Measurements from ENCODE around the gene TRIM10.
"Not testable (repeated sequence)": the region's sequence is repeated elsewhere in the genome, so short reads cannot be mapped to it uniquely, and the experiment has no call there.

The TRIM10 gene

GRCh38 chr6:30171677-30172471 is 10.9 kb upstream of the TRIM10 start:
- no peak for DNase-seq

GRCh38 chr6:30169658-30170614 is 8.9 kb upstream of the TRIM10 start:
- DNase-seq = no peak

- DNase-seq = no peak
Measured at GRCh38 chr6:30168741-30169140, 7.7 kb upstream of the TRIM10 start.

DNA sequence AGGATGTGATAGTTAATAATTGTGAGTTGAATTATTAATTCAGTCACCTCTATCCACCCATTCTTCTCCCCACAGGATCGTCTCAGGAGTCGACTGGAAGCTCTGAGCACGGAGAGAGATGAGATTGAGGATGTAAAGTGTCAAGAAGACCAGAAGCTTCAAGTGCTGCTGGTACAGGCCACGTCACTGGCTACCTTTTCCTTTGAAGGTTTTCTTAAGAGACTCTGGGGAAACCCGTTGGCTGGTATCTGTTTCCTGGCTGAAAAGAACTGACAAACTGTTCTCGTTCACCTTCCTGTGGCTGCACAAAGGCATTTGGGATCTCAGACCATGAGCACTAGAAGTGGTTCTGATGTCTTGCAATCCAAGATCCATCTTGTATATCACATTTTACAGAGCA is 6.1 kb upstream of the TRIM10 start:
- DNase-seq = no peak

DNA sequence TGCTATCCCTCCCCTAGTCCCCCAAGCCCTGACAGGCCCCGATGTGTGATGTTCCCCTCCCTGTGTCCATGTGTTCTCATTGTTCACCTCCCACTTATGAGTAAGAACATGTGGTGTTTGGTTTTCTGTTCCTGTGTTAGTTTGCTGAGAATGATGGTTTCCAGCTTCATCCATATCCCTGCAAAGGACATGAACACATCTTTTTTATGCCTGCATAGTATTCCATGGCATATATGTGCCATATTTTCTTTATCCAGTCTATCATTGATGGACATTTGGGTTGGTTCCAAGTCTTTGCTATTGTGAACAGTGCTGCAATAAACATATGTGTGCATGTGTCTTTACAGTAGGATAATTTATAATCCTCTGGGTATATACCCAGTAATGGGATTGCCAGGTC is 4.2 kb upstream of the TRIM10 start:
- DNase-seq = not testable (repeated sequence)

- no peak for DNase-seq
Measured at GRCh38 chr6:30164714-30165113, 3.7 kb upstream of the TRIM10 start.

DNA sequence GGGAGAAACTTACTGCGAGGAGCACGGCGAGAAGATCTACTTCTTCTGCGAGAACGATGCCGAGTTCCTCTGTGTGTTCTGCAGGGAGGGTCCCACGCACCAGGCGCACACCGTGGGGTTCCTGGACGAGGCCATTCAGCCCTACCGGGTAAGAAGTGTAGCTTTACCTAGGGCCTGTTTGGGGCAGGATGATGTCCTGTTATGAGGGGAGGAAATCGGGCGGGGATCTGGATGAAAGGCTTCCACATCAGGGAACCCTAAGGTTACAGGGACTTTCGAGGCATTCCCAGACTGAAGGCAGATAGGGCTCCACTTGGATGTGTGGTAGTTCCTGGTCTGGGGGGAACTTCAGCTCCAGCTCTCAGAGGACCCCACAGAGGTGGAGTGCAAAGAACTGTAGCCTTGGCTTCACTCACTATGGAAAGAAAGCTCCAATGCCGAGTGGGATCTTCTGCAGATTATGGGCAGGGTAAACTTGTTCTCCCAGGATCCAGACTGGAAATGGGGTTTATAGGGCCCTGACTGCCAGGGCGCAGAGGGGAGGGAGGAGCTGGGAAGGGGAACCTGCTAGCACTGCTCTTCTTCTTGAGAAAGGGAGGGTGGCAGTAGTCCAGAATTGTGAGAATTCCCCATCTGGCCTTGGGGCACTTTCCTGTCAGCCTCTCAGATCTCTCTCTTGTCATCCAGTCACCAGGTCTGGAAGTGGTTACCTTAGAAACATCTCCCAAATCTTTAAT is 3.1 kb upstream of the TRIM10 start:
- no peak for DNase-seq

DNA sequence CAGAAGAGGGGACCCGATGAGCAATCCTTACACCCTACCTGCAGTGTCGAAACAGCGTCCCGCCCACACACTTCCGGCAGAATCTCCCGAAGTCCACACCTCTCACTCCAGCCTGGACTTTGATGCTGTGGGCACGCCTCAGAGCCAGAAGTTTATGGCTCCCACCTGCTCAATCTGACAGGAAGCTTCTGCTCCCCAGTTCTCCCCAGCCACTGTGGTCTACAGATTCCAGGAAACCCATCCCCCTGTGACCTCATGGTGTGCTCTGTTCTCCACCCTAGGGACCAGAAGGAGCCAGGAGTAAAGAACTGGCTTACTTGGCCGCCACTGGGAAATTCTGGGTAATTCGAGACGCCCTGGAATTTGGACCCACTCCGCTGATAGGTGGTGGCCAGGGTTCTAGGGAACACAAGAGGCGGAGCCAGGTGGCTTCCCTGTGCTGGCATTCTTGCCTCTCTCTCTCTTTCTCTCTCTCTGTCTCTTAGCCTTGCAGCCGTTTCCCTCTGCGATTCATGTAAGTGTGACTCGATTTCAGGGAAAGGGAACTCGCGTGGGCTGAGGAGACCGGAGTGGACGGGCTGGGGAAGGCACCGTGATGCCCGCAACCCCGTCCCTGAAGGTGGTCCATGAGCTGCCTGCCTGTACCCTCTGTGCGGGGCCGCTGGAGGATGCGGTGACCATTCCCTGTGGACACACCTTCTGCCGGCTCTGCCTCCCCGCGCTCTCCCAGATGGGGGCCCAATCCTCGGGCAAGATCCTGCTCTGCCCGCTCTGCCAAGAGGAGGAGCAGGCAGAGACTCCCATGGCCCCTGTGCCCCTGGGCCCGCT is 2.3 kb upstream of the TRIM10 start, which contains the start of gene TRIM15:
TSS of gene TRIM15 (plus strand) at position 457 of the 828 bp plus-strand sequence. CDS start at position 596, 139 bp downstream.
- no peak for DNase-seq

GRCh38 chr6:30162265-30163089 is 1.5 kb upstream of the TRIM10 start:
- no peak for DNase-seq

GRCh38 chr6:30160008-30160784 is 815 bp downstream of the TRIM10 start:
- DNase-seq = no peak

DNA sequence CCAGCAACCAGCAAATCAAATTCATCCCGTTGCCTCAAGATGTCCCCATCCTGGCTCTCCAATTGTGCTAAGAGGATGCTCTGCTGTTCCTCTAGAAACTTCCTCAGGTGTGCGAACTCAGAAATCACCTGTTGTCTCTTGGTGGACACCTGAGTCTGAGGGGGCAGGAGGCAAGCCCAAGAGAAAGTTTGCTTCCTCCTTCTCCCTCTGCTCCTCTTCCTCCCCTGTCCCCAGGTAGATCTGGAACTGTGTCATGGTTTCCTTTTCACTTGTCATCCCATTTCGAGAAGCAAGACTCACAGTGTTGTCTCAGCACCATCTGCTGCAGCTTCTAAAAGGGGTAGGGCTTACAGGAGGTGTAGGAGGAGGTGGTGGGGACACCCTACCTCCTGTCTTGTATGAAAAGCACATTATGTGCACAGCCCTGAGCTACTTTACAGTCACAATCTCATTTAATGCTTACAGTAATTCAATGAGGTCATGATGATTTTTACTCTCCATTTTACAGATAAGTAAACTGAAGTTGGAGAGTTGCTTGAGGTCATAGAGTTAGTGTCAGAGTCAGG is 2.5 kb downstream of the TRIM10 start:
- DNase-seq = no peak

- DNase-seq = no peak
Measured at GRCh38 chr6:30157999-30158398, 3.0 kb downstream of the TRIM10 start.

- no peak for DNase-seq
Measured at GRCh38 chr6:30157581-30157980, 3.4 kb downstream of the TRIM10 start.

GRCh38 chr6:30156774-30157173 is 4.2 kb downstream of the TRIM10 start:
- no peak for DNase-seq

GRCh38 chr6:30156262-30156599 is 4.8 kb downstream of the TRIM10 start:
- no peak for DNase-seq

DNA sequence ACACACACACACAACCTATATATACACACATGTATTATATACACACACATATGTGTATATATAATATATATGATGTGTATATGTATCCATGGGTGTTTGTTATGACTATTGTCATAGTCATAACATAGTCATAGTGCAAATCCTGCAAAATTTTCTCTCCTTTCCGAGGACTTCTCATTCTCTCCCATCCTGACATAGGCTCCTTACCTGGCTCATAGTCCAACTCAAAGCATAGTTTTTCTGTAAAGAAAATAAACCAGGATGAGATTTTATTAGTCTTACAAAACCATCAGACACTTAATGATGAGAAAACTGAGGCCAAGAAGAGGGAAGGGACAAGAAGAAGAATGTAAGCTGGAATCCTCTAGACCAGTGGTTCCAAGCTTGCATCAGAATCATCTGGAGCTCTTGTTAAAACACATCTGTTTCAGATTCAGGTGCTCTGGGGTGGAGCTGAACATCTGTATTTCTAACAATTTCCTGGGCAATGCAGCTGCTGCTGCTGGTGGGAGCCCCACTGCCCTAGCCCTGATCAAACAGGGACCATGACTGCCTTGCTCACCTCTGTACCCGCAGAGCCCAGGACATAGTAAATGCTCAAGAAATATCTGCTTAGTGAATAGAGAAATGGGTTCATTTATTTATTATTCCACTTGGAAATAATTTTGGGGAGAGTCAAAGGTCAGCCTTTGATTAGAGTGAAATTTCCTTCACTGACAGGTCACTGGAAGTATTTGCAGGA is 5.3 kb downstream of the TRIM10 start:
- DNase-seq = no peak

DNA sequence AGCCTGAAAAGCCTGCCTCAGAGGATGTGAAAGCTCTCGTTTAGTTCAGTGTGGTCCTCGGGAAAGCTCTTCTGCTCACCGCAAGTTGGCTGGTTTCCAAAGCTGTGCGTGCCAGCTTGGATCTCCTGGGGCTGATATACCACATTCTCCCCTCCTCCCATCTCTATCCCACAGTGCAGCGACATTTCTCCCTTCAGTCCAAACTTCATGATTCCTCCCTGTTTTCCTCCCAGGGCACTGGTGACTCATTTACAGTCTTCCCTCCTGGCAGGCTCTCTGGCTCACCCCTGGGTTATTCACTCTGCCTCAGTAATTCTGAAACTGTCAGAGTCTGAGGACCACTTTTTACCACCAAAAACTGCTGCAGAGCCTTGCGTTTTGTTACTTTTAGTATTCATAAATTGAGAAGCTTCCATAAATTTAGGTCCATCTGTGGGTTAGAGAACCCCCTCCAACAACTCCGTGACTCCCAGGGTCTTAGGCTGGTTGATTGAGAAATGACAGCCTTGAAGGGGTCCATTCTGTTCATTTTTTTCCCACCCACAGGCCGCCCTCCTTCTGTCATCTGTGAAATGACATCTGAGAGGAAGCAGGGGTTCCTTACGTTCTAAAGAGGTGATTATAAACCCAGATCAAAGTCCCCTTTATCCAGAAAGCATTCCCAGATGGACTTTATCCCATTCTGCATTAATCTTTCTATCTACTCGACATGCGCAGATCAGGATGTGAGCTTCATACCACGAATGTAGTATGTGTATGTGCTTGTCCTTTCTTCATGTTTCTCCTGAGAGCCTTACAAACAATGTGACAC is 6.1 kb downstream of the TRIM10 start:
- DNase-seq = no peak

GRCh38 chr6:30154061-30154460 is 7.0 kb downstream of the TRIM10 start:
- DNase-seq = no peak
